ENCODE measurements around the gene PTPRK. TPM values are rescaled to one million over a fixed set of nuclear protein-coding genes. Genes with fewer than 3 reads are reported as not detected.

PTPRK gene
- polyA plus RNA-seq, 4 donors = 29.1 to 58.6 (median 50.2) TPM

DNA sequence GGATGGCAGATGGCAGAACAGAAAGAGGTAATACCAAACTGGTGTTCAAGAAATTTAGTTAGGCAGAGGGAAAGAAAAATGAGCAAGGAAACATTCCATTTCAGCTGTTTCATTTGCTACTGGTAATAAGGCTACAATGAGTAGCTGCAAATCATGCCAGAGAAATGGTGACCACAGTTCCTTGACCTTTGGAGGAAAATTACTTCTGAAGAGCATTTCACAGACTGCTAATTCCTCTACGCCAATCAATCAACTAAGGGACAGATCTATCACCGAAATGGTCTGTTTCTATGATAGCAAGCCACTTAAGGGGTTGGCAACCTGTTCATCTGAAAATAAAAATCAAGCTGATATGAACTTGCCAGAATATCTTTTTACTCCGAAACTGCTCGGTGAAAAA is 119.5 kb downstream of the PTPRK start:
- DNase-seq (ENCODE audit: low read depth in 4 of 4, low spot score in 3 of 4) = no peak

DNA sequence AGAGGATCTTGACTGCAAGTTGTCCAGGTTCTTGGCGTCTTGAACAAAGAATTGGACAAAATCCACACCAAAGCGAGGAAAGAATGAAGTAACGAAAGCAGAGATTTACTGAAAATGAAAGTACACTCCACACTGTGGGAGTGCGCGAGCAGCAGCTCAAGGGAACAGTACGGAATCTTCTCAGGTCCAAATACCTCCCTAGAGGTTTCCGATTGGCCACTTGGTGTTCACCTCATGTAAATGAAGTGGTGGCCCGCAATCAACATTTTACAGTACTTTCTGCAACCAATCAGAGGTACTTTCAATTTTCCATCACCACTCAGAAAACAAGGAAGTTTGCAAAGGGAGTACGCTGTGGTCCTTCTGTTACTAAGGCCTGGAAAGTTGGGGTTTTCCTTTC is 122.4 kb downstream of the PTPRK start:
- DNase-seq (ENCODE audit: low read depth in 4 of 4, low spot score in 3 of 4) = no peak

- DNase-seq (ENCODE audit: low read depth in 4 of 4, low spot score in 3 of 4) = no peak
Observed at GRCh38 chr6:128395596-128395995, 124.8 kb downstream of the PTPRK start.

- no peak for DNase-seq (ENCODE audit: low read depth in 4 of 4, low spot score in 3 of 4)
Observed at GRCh38 chr6:128395188-128395587, 125.2 kb downstream of the PTPRK start.

- DNase-seq (ENCODE audit: low read depth in 4 of 4, low spot score in 3 of 4) = no peak
Observed at GRCh38 chr6:128394167-128394566, 126.2 kb downstream of the PTPRK start.

DNA sequence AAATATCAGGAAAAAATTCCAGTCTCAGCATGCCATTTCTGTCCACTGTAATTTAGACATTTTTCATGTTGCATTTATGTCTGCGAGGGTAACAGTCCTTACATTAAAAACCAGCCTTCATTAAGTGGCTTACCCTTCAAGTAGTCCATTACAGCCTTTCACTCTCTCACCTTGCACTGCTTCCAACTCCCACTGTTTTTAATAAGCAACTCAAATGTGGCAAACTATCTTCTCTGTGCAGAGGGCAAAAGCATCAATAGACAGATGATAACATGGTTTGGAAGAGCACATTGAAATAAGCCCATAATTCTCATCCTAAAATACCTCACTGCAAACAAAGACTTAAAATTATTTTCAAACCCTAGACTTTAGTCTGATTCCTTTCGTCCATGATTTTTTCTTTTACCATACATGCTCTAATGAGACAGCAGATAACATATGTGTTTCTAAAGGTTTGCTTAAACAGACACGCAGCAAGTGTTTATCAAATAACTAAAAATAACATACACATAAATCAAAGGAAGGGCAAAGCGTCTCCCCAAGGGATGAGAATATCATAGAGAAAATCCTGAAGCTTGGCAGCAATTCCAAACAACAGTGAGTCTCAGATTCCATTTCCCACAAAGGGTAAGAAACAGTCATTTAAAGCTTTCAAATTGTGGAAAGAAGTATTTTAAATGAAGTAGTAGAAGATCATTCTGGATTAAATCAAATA is 130.4 kb downstream of the PTPRK start:
- DNase-seq (ENCODE audit: low read depth in 4 of 4, low spot score in 3 of 4) = no peak

GRCh38 chr6:128388380-128388779 is 132.0 kb downstream of the PTPRK start:
- DNase-seq (ENCODE audit: low read depth in 4 of 4, low spot score in 3 of 4) = no peak

GRCh38 chr6:128380891-128381290 is 139.5 kb downstream of the PTPRK start:
- DNase-seq (ENCODE audit: low read depth in 4 of 4, low spot score in 3 of 4) = no peak

GRCh38 chr6:128379577-128379976 is 140.8 kb downstream of the PTPRK start:
- DNase-seq (ENCODE audit: low read depth in 4 of 4, low spot score in 3 of 4) = no peak

DNA sequence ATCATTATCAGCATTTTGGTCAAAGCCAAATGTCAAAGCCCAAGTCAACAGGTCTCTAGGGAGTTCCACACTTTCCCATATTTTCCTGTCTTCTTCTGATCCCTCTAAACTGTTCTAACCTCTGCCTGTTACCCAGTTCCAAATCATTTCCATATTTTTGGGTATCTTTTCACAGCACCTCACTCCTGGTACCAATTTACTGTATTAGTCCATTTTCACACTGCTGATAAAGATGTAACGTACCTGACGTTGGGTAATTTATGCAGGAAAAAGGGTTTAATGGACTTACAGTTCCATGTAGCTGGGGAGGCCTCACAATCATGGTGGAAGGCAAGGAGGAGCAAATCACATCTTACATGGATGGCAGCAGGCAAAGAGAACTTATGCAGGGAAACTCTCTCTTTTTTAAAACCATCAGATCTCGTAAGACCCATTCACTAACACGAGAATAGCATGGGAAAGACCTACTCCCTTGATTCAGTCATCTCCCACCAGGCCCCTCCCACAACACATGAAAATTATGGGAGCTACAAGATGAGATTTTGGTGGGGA is 143.4 kb downstream of the PTPRK start:
- no peak for DNase-seq (ENCODE audit: low read depth in 4 of 4, low spot score in 3 of 4)

- DNase-seq (ENCODE audit: low read depth in 4 of 4, low spot score in 3 of 4) = no peak
Observed at GRCh38 chr6:128371136-128371535, 149.3 kb downstream of the PTPRK start.

GRCh38 chr6:128370072-128370471 is 150.3 kb downstream of the PTPRK start:
- DNase-seq (ENCODE audit: low read depth in 4 of 4, low spot score in 3 of 4) = no peak

GRCh38 chr6:128368213-128368944 is 152.0 kb downstream of the PTPRK start:
- DNase-seq (ENCODE audit: low read depth in 4 of 4, low spot score in 3 of 4) = no peak

DNA sequence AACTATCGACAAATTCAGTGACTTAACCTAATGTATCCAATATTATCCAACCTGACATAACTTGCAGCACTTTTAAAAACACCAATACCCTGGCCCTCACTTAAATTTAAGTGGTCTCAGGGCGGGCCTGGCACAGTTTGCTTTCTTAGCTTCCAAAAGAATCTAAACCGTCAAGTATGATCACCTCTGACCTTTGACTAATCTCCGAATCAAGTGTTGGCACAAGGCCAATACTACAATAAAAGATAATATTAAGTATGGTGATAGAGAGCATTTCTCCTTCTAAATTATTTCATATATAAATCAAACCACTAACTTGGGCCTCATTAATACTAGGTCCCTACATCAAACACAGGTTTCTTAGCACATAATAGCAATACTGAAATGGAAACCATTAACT is 153.0 kb downstream of the PTPRK start:
- DNase-seq (ENCODE audit: low read depth in 4 of 4, low spot score in 3 of 4) = no peak

DNA sequence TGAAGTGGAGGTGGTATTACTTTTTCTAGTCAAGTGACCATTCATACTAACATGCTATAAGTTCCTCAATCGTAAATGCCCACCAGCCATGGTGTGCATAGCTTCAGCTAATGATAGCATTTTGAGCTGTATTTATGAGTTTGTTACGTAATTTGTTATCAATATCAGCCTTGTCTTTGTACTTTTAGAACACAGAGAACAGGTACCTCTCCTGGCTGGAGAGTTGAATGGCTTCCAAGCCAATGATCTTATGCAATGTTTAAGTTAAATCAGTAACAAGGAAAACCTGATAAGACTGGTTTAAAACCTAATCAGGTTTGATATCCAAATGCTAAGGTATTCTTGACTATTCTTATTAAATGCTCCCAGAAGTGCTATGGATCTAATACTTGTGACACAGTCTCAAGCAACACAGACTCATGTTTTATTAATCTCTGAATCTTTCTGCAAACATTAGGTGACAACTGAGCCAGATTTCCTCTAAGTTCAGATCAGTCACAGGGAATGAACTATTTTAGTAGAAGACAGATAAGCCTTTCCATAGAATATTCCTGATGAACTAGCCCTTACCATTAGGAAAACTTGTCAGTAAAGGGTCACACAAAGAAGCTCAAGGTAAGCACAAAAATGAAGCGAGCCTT is 154.8 kb downstream of the PTPRK start:
- DNase-seq (ENCODE audit: low read depth in 4 of 4, low spot score in 3 of 4) = no peak

- DNase-seq (ENCODE audit: low read depth in 4 of 4, low spot score in 3 of 4) = no peak
Observed at GRCh38 chr6:128364766-128365519, 155.5 kb downstream of the PTPRK start.

DNA sequence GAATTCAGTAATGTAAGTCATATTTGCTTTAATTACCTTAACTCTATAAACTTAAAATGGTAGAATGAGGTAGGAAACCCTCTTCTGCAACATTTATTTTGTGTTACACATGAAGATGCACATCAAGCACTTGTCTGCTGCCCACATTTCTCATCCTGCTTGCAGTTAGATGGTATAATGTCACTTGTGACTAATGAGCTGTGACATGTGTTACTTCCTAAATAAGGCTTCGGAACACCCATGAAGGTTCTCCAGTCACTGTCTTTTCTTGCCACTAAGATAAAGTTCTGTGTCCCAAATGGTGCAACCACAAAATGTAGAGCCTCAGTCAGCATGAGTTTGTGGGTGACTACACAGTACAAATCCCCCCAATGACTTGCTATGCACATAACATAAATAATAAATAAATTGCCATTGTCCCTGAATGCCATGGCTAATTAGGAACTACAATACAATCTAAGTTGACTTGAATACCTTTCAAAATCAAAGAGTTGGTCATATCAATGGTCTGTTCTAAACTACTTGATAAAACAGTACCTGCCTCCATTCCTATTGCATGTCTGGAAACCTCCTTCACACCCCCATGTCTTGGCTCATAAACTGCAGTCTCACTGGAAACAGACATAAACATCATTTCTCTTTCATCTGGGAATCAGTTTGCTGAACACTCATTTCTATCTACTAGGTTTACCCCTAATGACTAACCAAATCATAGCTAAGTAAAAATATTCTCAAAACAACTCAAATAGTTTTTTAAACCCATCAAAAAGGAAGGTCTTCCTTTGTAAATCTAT is 157.2 kb downstream of the PTPRK start:
- DNase-seq (ENCODE audit: low read depth in 4 of 4, low spot score in 3 of 4) = no peak

DNA sequence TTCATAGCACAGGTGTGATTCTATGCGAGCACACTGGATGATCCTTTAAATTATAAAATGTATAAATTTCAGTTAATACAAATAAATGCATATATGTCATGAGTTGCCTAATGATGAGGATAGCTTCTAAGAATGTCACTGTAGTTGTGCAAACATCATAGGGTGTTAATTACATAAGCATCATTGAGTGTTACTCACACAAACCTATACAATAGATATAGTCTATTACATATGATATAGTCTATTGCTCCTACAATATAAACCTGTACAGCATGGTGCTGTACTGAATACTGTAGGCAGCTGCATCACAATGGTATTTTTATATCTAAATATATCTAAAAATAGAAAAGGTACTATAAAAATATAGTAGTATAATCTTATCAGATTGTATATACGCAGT is 159.0 kb downstream of the PTPRK start:
- no peak for DNase-seq (ENCODE audit: low read depth in 4 of 4, low spot score in 3 of 4)

DNA sequence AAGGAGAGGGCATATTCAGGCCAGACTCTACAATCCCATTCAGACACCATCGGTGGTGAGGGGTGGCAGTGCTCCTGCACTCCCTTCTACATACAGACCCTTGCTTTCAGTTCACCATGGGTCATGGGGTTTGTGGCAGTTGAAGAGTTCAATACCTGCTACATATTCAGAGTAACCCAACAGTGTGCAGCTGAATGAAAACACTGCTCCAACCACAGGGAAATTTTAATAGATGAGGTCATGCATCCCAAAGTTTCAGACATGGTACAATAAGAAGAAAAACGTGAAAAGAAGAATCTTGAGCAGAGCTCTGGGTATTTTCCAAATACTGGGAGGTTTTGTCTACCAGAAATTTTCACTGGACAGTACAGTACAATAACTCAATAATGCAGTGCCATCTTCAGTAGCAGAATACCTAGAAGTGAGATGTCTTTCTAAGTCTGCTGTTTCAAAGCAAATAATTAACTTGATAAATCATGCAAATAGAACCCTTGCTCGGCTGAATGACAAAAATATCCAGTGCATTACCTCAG is 162.1 kb downstream of the PTPRK start:
- no peak for DNase-seq (ENCODE audit: low read depth in 4 of 4, low spot score in 3 of 4)

Measured in left renal pelvis (tissue), 4 donors.